ENCODE measurements around the gene POU3F2. TPM values are rescaled to one million over a fixed set of nuclear protein-coding genes. Genes with fewer than 3 reads are reported as not detected.

POU3F2 gene
- total RNA-seq, 1 experiment from 2014 or later, result not detected

DNA sequence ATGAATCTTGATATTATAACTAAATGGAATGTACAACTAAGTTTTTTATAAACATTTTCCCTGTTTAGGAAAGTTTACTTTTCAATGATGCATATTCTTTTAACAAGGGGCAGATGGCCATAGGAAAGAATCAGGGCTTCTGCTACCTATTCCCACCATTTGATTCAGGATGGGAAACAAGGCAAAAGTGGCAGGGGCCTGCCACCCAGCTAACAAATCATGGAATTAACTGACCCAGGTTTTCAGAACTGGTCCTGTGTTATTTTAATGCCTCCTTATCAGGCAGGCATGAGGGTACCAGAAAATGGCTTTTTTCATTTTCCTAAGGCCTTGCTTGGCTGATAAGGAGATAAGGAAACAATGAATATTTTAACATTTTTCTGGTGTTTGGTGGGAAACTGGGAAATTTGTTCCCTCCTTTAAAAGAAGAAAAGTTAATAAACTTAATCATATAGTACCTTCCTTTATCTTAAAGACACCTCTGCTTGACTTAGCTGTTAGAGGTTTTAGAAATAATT lies 6.7 kb downstream of the POU3F2 start:
- no peak for DNase-seq (ENCODE audit: unreplicated experiment)
- peaks cover 84% of the 10 kb centered on the region for H3K27me3 Mint-ChIP-seq (ENCODE audit: insufficient read depth, unreplicated experiment)
- ChIA-PET CTCF (interaction anchor here (1.1 kb wide), 1 partner anchor 1777 kb away, joined by 3 read pairs; no protein-coding TSS in a partner anchor), POLR2A (interaction anchor here (0.6 kb wide), 1 partner anchor 1639 kb away, joined by 3 read pairs; no protein-coding TSS in a partner anchor)
- TF ChIP-seq, protein P1, sequence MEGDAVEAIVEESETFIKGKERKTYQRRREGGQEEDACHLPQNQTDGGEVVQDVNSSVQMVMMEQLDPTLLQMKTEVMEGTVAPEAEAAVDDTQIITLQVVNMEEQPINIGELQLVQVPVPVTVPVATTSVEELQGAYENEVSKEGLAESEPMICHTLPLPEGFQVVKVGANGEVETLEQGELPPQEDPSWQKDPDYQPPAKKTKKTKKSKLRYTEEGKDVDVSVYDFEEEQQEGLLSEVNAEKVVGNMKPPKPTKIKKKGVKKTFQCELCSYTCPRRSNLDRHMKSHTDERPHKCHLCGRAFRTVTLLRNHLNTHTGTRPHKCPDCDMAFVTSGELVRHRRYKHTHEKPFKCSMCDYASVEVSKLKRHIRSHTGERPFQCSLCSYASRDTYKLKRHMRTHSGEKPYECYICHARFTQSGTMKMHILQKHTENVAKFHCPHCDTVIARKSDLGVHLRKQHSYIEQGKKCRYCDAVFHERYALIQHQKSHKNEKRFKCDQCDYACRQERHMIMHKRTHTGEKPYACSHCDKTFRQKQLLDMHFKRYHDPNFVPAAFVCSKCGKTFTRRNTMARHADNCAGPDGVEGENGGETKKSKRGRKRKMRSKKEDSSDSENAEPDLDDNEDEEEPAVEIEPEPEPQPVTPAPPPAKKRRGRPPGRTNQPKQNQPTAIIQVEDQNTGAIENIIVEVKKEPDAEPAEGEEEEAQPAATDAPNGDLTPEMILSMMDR (IDR thresholded peaks at IDR 0.05; ENCODE audit: unreplicated experiment), result no peak
- H3K27ac Mint-ChIP-seq (ENCODE audit: low read depth, unreplicated experiment), result no peak overlapping the region
- H3K4me1 Mint-ChIP-seq (ENCODE audit: insufficient read depth, unreplicated experiment), result peaks cover 7% of the 10 kb centered on the region
- BruUV-seq (replicated peaks), result no TSS peak
- intact Hi-C loops (cut with micrococcal nuclease), result no loop called here
- H3K9me3 Mint-ChIP-seq (ENCODE audit: unreplicated experiment), result no peaks in the 10 kb centered on the region
- no peak overlapping the region for H3K4me3 Mint-ChIP-seq (ENCODE audit: unreplicated experiment)
- H3K36me3 Mint-ChIP-seq (ENCODE audit: insufficient read depth, unreplicated experiment), result no peaks in the 10 kb centered on the region

DNA sequence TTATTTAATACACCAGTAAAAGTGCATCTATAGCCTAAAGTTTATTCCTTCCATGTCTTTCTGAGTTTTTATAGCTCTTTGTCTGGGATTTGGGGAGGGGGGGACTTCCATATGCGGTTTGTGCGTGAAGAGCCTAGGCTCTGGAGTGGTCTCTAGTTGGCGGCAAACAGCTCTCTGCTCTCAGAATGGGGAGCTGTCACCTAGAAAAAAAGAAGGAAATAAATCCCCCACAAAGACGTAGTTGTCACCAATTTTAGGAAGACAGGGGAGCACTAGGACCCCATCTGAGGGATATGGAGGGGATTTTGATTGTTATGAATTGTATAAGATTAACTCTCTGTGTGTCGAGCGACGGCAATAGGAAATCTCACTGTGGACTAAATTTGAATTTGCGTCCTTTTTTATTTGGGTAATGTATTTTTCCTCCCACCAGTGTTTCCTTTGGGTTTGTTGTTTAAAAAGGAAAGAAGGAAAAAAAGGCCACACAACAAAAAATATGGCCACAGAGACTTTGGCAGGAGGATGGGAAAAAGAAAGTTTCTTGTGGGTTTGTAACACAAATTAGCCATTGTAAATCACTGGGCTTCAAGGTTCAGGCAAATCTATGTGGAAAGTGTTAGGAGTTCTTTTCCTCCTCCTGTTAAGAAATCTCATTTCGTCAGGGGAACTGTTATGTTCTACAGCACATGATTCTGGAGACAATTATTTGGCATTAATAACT lies 7.4 kb downstream of the POU3F2 start:
- no peak overlapping the region for H3K4me3 Mint-ChIP-seq (ENCODE audit: unreplicated experiment)
- no peak for DNase-seq (ENCODE audit: unreplicated experiment)
- H3K9me3 Mint-ChIP-seq (ENCODE audit: unreplicated experiment), result no peaks in the 10 kb centered on the region
- ChIA-PET POLR2A (interaction anchor here (0.6 kb wide), 1 partner anchor 1639 kb away, joined by 3 read pairs; no protein-coding TSS in a partner anchor), CTCF (interaction anchor here (1.1 kb wide), 1 partner anchor 1778 kb away, joined by 3 read pairs; no protein-coding TSS in a partner anchor)
- intact Hi-C loops (cut with micrococcal nuclease), result no loop called here
- BruUV-seq (replicated peaks), result no TSS peak
- peaks cover 79% of the 10 kb centered on the region for H3K27me3 Mint-ChIP-seq (ENCODE audit: insufficient read depth, unreplicated experiment)
- TF ChIP-seq, protein P1 (IDR thresholded peaks at IDR 0.05; ENCODE audit: unreplicated experiment), result no peak
- peaks cover 8% of the 10 kb centered on the region for H3K4me1 Mint-ChIP-seq (ENCODE audit: insufficient read depth, unreplicated experiment)
- no peak overlapping the region for H3K27ac Mint-ChIP-seq (ENCODE audit: low read depth, unreplicated experiment)
- no peaks in the 10 kb centered on the region for H3K36me3 Mint-ChIP-seq (ENCODE audit: insufficient read depth, unreplicated experiment)

DNA sequence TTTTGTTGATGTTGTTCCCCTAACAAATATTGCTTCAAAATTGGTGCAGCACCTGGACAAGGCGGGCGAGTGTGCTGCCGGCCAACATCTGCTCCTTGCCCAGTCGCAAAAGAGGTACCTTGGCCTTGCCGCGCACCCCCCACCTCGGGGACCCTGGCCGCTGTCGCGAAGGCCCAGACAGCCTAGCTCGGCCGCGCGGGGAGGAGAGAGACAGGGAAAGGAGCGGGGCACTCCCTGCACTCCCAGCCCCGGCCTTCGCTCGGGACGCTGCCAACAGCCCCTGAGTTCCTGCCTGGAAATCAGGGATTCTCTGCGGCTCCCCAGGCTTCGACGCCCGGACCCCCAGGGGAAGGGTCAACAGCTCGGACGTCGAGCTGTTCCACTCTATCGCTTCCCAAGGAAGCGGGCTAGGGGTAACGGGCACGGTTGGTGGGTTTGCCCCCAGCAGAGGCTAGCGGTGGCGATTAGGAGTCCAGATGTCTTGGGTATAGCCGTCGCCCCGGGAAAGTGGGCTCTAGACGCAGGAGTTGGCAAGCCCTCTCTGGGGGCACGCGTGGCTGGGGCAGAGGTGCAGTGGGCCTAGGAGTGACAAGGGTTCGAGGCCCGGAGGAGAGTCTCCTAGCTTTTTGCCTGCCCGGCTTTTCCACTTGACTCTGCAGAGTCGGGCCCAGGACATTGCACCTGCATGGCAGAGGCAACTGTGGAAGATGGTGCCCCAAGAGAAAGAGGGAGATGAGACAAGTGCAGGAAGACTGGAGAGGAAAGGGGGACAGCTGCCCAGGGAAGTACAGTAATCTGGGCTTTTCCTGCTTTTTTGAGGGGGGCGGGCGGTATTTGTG lies 8.2 kb downstream of the POU3F2 start:
- no peak overlapping the region for H3K27ac Mint-ChIP-seq (ENCODE audit: low read depth, unreplicated experiment)
- no peak for DNase-seq (ENCODE audit: unreplicated experiment)
- intact Hi-C loops (cut with micrococcal nuclease), result no loop called here

More for the DNA sequence above, 8.2 kb downstream of the POU3F2 start:
- POLR2A ChIA-PET, result interaction anchor here (0.6 kb wide), 1 partner anchor 67 kb away, joined by 3 read pairs; no protein-coding TSS in a partner anchor
- TF ChIP-seq, protein P1 (IDR thresholded peaks at IDR 0.05; ENCODE audit: unreplicated experiment), result no peak
- peaks cover 8% of the 10 kb centered on the region for H3K4me1 Mint-ChIP-seq (ENCODE audit: insufficient read depth, unreplicated experiment)
- H3K9me3 Mint-ChIP-seq (ENCODE audit: unreplicated experiment), result no peaks in the 10 kb centered on the region
- no peak overlapping the region for H3K4me3 Mint-ChIP-seq (ENCODE audit: unreplicated experiment)
- H3K36me3 Mint-ChIP-seq (ENCODE audit: insufficient read depth, unreplicated experiment), result no peaks in the 10 kb centered on the region
- H3K27me3 Mint-ChIP-seq (ENCODE audit: insufficient read depth, unreplicated experiment), result peaks cover 71% of the 10 kb centered on the region
- CTCF ChIA-PET, result interaction anchor here (0.6 to 0.9 kb wide), 4 partner anchors 14 to 1348 kb away, joined by 3 read pairs; no protein-coding TSS in a partner anchor
- BruUV-seq (replicated peaks), result no TSS peak

All from MCF 10A (cell line).